K562 (cell line): ENCODE results near the gene CREB3L1. TPM values are rescaled to one million over a fixed set of nuclear protein-coding genes. Genes with fewer than 3 reads are reported as not detected.

Source experiments
- CC2D1A ChIP-seq: fragments of 450-650 bp; IDR thresholded peaks from 2 replicates; pipeline ENCODE4 v1.6.1; 2017; ENCODE audit warnings: mild to moderate bottlenecking
- CXXC5 ChIP-seq: fragments of 250-450 bp; sonication (Bioruptor Pico); IDR thresholded peaks from 2 replicates; pipeline ENCODE4 v1.8.0; 2022; ENCODE audit warnings: inconsistent platforms, mild to moderate bottlenecking, moderate library complexity
- MECOM ChIP-seq: fragments of 250-450 bp; sonication (Bioruptor Pico); IDR thresholded peaks from 2 replicates; pipeline ENCODE4 v1.8.0; 2022; ENCODE audit warnings: inconsistent platforms
- NR2C2 ChIP-seq, 2 experiments: fragments of 200-800 bp in 1 of 2; sonication (Bioruptor generic) in 1 of 2; sonication (generic) in 1 of 2; formaldehyde crosslinking in 1 of 2; IDR thresholded peaks; 2 replicates each; pipeline versions ENCODE4 v1.6.1 to v1.8.0; 2016 to 2022; ENCODE audit warnings: mild to moderate bottlenecking in 1 of 2, missing compliant biosample characterization in 1 of 2, missing genetic modification characterization in 1 of 2, missing genetic modification reagents in 1 of 2
- SAFB ChIP-seq: fragments of 200-400 bp; formaldehyde crosslinking; IDR thresholded peaks from 2 replicates; pipeline ENCODE4 v1.6.1; 2017; ENCODE audit warnings: low read depth, low read length, borderline replicate concordance
- TFAP4 ChIP-seq: sonication (generic); formaldehyde crosslinking; IDR thresholded peaks from 2 replicates; pipeline ENCODE4 v1.8.0; 2022; ENCODE audit warnings: missing genetic modification reagents, mild to moderate bottlenecking, moderate library complexity, borderline replicate concordance
- YY1 ChIP-seq, 3 experiments: IDR thresholded peaks; 2 replicates each; pipeline ENCODE4 v1.6.1; 2011; ENCODE audit warnings: low read length in 2 of 3, mild to moderate bottlenecking in 2 of 3, moderate library complexity in 2 of 3, borderline replicate concordance in 1 of 3, control low read depth in 1 of 3, low read depth in 1 of 3; ENCODE audit not compliant: insufficient read depth in 3 of 3, insufficient replicate concordance in 2 of 3, control insufficient read depth in 1 of 3, insufficient read length in 1 of 3; ENCODE audit errors: extremely low read depth in 1 of 3
- ZBTB7A ChIP-seq: IDR thresholded peaks from 2 replicates; pipeline ENCODE4 v1.6.1; 2011; ENCODE audit warnings: low read depth, mild to moderate bottlenecking, low read length, moderate library complexity, borderline replicate concordance; ENCODE audit not compliant: control insufficient read depth
- ZFX ChIP-seq: sonication (generic); formaldehyde crosslinking; IDR thresholded peaks from 2 replicates; pipeline ENCODE4 v1.8.0; 2022; ENCODE audit warnings: mild to moderate bottlenecking, missing genetic modification reagents, moderate library complexity
- ZNF830 ChIP-seq: fragments of 250-450 bp; sonication (Bioruptor Pico); IDR thresholded peaks from 2 replicates; pipeline ENCODE4 v1.5.0; 2021; ENCODE audit warnings: mild to moderate bottlenecking
- polyA plus RNA-seq, 8 experiments: library from polyadenylated mRNA; depleted of rRNA in 4 of 8; stranded (reverse) in 5 of 8; unstranded in 3 of 8; fragments of >200 nt; fragmentation: Nextera tagmentation in 2 of 8; fragmentation: Illumina TruSeq in 1 of 8; extraction: Ambion mirVana in 2 of 8; extraction: Trizol in 1 of 8; gene quantifications; 2 replicates each; pipeline versions ENCODE4 v1.2.1 to v1.2.3, GENCODE V29; 2011 to 2014; ENCODE audit warnings: inconsistent platforms in 1 of 8, missing spikeins in 1 of 8
- total RNA-seq, 7 experiments: library from RNA; depleted of rRNA in 6 of 7; stranded (reverse); fragments of >200 nt in 6 of 7; fragmentation: Illumina TruSeq in 2 of 7; extraction: Trizol in 2 of 7; gene quantifications; 2 replicates each; pipeline versions ENCODE4 v1.2.1 to v1.2.3, GENCODE V29; 2011 to 2021; ENCODE audit warnings: low replicate concordance in 1 of 7
- TF ChIP-seq, protein P1 (sequence below): sonication (generic); formaldehyde crosslinking; IDR thresholded peaks from 2 replicates; pipeline ENCODE4 v1.4.0; 2020; ENCODE audit warnings: mild to moderate bottlenecking, missing genetic modification reagents
- TF ChIP-seq, protein P2 (sequence below), 3 experiments: IDR thresholded peaks in 2 of 3; conservative IDR thresholded peaks in 1 of 3; 2 replicates each; pipeline ENCODE4 v1.5.1; 2011 to 2012; ENCODE audit warnings: low read length in 3 of 3, mild to moderate bottlenecking in 3 of 3, control low read depth in 2 of 3, improper control_type of control experiment in 1 of 3, inconsistent platforms in 1 of 3, low read depth in 1 of 3, mixed read lengths in 1 of 3, moderate library complexity in 1 of 3; ENCODE audit not compliant: insufficient read depth in 2 of 3
- TF ChIP-seq, protein P3 (sequence below): sonication (generic); formaldehyde crosslinking; IDR thresholded peaks from 2 replicates; pipeline ENCODE4 v1.8.1; 2023; ENCODE audit warnings: mild to moderate bottlenecking, missing genetic modification reagents

Gene CREB3L1
- total and polyA plus RNA-seq, 9 of the 15 experiments (the other 6 are each of a cell fraction or from before 2014, with no cell fraction given): 1.2 to 27.6 (median 3.7) TPM

- TF ChIP-seq, protein P1, sequence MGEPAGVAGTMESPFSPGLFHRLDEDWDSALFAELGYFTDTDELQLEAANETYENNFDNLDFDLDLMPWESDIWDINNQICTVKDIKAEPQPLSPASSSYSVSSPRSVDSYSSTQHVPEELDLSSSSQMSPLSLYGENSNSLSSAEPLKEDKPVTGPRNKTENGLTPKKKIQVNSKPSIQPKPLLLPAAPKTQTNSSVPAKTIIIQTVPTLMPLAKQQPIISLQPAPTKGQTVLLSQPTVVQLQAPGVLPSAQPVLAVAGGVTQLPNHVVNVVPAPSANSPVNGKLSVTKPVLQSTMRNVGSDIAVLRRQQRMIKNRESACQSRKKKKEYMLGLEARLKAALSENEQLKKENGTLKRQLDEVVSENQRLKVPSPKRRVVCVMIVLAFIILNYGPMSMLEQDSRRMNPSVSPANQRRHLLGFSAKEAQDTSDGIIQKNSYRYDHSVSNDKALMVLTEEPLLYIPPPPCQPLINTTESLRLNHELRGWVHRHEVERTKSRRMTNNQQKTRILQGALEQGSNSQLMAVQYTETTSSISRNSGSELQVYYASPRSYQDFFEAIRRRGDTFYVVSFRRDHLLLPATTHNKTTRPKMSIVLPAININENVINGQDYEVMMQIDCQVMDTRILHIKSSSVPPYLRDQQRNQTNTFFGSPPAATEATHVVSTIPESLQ (CRISPR knock-in tag): no peak
- peak; percentile 34; the same call in 1 of the 2 replicates for TF ChIP-seq TFAP4 (CRISPR knock-in tag)
- TF ChIP-seq CC2D1A: 0 out of 2 replicates have a peak, but pooled peaks have one; percentile 32
- TF ChIP-seq ZNF830 (CRISPR knock-in tag): no peak
- peak in 1 of 3 experiments; percentile 19 for TF ChIP-seq YY1 (IDR thresholded peaks at IDR 0.05; ENCODE audit: borderline replicate concordance in 1 of 3, control insufficient read depth in 1 of 3, extremely low read depth in 1 of 3, insufficient read depth in 3 of 3, insufficient read length in 1 of 3, insufficient replicate concordance in 2 of 3, low read depth in 1 of 3, low read length in 2 of 3)
- TF ChIP-seq, protein P2, sequence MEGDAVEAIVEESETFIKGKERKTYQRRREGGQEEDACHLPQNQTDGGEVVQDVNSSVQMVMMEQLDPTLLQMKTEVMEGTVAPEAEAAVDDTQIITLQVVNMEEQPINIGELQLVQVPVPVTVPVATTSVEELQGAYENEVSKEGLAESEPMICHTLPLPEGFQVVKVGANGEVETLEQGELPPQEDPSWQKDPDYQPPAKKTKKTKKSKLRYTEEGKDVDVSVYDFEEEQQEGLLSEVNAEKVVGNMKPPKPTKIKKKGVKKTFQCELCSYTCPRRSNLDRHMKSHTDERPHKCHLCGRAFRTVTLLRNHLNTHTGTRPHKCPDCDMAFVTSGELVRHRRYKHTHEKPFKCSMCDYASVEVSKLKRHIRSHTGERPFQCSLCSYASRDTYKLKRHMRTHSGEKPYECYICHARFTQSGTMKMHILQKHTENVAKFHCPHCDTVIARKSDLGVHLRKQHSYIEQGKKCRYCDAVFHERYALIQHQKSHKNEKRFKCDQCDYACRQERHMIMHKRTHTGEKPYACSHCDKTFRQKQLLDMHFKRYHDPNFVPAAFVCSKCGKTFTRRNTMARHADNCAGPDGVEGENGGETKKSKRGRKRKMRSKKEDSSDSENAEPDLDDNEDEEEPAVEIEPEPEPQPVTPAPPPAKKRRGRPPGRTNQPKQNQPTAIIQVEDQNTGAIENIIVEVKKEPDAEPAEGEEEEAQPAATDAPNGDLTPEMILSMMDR (IDR thresholded peaks at IDR 0.05 in 2 of 3, conservative IDR thresholded peaks at IDR 0.05 in 1 of 3; ENCODE audit: insufficient read depth in 2 of 3, low read depth in 1 of 3, low read length in 3 of 3): peak; percentile 87 to 96 (median 91)
- TF ChIP-seq CXXC5 (CRISPR knock-in tag): 0 out of 2 replicates have a peak, but pooled peaks have one; percentile 28
- peak; percentile 88 for TF ChIP-seq ZBTB7A
- TF ChIP-seq ZFX (CRISPR knock-in tag): no peak
- TF ChIP-seq SAFB: no peak
- no peak for TF ChIP-seq NR2C2 (CRISPR knock-in tag; IDR thresholded peaks at IDR 0.05)
- peak; percentile 55 for TF ChIP-seq NR2C2 (tag; IDR thresholded peaks at IDR 0.05)
- TF ChIP-seq, protein P3, sequence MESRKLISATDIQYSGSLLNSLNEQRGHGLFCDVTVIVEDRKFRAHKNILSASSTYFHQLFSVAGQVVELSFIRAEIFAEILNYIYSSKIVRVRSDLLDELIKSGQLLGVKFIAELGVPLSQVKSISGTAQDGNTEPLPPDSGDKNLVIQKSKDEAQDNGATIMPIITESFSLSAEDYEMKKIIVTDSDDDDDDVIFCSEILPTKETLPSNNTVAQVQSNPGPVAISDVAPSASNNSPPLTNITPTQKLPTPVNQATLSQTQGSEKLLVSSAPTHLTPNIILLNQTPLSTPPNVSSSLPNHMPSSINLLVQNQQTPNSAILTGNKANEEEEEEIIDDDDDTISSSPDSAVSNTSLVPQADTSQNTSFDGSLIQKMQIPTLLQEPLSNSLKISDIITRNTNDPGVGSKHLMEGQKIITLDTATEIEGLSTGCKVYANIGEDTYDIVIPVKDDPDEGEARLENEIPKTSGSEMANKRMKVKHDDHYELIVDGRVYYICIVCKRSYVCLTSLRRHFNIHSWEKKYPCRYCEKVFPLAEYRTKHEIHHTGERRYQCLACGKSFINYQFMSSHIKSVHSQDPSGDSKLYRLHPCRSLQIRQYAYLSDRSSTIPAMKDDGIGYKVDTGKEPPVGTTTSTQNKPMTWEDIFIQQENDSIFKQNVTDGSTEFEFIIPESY (CRISPR knock-in tag): peak; percentile 61
- no peak for TF ChIP-seq MECOM (CRISPR knock-in tag)
Measured at GRCh38 chr11:46308631-46309419, 31.4 kb downstream of the CREB3L1 start (continued).
